AG08396 (cell line): ENCODE results near the gene TBC1D3H.
"Not testable (repeated sequence)": the region's sequence is repeated elsewhere in the genome, so short reads cannot be mapped to it uniquely, and the experiment has no call there.

Experiments used
- DNase-seq: peaks from one replicate; pipeline ENCODE4 v3.0.0; 2012; ENCODE audit warnings: low spot score, mixed read lengths

The TBC1D3H gene

DNA sequence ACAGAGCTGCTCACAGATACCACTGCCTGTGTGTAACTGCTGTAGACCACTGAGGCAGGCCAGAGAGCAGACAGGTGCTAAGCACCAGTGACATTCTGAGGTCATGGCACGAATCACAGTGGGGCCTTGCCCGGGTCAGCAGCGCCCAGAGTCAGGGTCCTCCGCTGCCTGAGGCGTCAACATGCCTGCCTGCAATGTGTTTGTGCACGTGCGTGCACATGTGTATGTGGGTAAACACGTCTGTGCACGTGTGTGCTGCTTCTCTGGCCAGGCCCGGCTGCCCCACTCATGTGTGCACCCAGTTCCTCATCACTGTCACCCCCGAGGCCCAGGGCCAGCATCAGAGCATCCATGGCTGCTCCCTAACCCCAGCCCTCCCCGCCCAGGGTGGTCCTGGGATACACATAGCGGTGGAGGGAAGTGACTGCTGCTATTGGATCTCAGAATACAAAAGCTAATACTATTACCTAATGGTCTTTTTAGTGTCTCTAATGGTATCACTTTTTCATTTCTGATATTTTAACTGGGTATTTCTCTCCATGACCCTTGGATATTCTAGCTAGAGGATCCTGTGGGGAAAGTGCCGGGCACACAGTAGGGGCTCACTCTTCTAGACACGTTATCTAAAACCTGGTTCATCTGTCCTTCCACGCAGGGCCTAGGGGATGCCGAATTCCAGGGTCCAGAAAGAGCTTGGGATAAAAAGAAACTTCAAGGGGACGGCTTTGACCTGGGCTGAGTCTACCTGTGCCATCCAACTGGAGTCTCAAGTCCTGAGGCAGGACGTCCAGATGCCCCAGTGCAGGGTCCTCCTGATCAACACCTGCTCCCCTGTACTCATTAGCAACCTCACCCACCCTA is at the start of gene TBC1D3H:
TBC1D3H (minus strand) TSS at position 51 of the 861 bp plus-strand sequence. CDS start 1,540 bp downstream, outside the sequence.
- not testable (repeated sequence) for DNase-seq

DNA sequence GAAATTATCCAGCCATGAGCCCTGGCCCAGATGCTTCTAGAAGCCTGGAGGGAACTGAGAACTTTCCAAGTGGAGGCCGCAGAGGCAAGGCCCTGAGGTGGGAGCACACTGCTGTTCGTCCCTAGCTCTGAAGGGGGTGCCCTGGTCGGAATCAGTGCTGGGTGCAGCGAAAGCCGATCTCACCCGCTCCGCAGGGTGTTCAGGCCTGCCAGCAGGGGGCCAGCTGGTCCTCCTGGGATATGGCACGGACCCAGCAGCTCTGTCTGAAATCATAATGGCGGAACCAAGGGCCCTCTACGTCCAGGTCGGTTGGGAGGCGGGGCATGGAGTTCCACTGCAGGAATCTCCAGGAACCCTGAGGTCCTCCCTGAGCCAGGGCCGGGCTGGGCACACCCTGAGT is 40.7 kb upstream of the TBC1D3H start:
- not testable (repeated sequence) for DNase-seq

GRCh38 chr17:36415180-36415941 is 27.1 kb upstream of the TBC1D3H start:
- DNase-seq, result not testable (repeated sequence)

- DNase-seq, result not testable (repeated sequence)
Measured at GRCh38 chr17:36390943-36391645, 2.9 kb upstream of the TBC1D3H start.

DNA sequence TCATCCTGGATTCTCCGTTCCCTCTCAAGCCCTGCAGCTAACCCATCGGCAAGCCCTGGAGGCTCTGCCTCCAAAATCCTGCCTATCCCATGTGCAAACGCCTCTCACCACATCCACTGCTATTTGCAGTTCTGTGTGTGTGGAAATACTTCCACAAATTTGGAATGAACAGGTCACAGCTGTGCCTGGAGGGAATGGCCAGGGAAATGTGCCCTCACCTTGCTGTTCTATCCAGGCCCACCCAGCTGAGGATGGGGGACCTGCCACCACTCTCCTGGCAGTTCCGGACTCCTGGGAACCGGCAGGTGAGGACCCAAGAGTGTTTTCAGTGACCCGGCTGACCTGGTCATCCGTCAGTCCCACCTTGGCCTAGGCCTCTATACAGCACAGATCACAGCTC is 12.3 kb downstream of the TBC1D3H start:
- not testable (repeated sequence) for DNase-seq

GRCh38 chr17:36362496-36362895 is 25.7 kb downstream of the TBC1D3H start:
- DNase-seq, result not testable (repeated sequence)
